ENCODE results near the gene EHD4. TPM values are rescaled to one million over a fixed set of nuclear protein-coding genes. Genes with fewer than 3 reads are reported as not detected.

EHD4 gene
- total RNA-seq, 1 donor from 2014 or later, result 18.8 TPM

DNA sequence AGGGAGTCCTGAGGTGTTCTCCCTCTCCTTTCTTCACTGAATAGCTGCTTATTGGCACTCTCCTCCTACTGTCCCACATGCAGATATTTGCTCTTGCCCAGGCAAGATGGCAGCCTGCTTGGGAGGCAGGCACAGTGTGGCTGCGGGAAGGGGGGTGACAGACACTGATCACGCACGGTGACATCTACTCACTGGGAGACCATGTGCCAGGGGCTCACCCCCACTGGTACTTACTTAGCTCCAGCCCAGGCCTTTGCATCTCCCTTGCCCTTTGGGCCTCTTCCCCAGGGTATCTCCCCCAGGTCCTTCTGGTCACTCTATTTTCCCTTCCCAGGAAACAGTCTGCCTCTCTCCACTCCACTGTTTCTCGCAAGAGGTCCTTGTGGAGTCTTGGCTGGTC lies 42.0 kb upstream of the EHD4 start:
- DNase-seq (ENCODE audit: extremely low spot score, unreplicated experiment), result no peak
- Mint-ChIP-seq H3K9me3 (no peaks in the 10 kb centered on the region), H3K4me1 (ENCODE audit: unreplicated experiment) (peaks cover 6% of the 10 kb centered on the region), H3K4me3 (no peak overlapping the region), H3K27me3 (peaks cover 13% of the 10 kb centered on the region), H3K36me3 (no peaks in the 10 kb centered on the region), H3K27ac (no peak overlapping the region)
- TF ChIP-seq, protein P1, sequence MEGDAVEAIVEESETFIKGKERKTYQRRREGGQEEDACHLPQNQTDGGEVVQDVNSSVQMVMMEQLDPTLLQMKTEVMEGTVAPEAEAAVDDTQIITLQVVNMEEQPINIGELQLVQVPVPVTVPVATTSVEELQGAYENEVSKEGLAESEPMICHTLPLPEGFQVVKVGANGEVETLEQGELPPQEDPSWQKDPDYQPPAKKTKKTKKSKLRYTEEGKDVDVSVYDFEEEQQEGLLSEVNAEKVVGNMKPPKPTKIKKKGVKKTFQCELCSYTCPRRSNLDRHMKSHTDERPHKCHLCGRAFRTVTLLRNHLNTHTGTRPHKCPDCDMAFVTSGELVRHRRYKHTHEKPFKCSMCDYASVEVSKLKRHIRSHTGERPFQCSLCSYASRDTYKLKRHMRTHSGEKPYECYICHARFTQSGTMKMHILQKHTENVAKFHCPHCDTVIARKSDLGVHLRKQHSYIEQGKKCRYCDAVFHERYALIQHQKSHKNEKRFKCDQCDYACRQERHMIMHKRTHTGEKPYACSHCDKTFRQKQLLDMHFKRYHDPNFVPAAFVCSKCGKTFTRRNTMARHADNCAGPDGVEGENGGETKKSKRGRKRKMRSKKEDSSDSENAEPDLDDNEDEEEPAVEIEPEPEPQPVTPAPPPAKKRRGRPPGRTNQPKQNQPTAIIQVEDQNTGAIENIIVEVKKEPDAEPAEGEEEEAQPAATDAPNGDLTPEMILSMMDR (conservative IDR thresholded peaks at IDR 0.05), result no peak

DNA sequence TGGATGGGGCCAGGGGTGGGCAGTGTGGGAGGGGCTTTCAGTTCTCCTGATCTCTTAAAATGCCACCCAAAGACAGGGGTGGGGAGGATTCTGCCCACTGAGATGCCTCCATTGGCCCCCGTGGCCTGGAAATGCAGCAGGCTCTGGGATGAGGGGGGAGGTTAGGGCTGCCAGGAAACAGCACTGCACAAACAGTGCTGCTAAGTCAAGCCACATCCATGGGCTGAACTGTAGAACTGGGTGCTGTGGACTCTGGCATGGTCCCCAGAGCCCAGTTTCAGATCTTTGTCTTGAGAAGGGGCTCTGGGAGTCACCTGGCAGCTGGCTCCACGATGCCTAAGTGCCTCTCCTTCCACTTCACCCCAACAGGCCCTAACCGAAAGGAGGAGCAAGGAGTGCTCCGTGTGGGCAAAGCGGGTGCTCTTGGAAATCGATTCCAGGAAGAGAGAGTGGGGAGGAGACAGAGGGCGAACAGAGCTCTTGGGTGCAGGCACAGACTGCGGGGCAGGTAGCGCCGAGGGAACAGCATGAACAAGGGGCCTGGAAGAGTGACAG lies 40.6 kb upstream of the EHD4 start:
- Mint-ChIP-seq H3K27me3 (peaks cover 13% of the 10 kb centered on the region), H3K36me3 (no peaks in the 10 kb centered on the region), H3K4me1 (ENCODE audit: unreplicated experiment) (peaks cover 6% of the 10 kb centered on the region), H3K9me3 (no peaks in the 10 kb centered on the region), H3K4me3 (no peak overlapping the region), H3K27ac (no peak overlapping the region)
- DNase-seq (ENCODE audit: extremely low spot score, unreplicated experiment), result no peak
- TF ChIP-seq, protein P1 (conservative IDR thresholded peaks at IDR 0.05), result no peak

DNA sequence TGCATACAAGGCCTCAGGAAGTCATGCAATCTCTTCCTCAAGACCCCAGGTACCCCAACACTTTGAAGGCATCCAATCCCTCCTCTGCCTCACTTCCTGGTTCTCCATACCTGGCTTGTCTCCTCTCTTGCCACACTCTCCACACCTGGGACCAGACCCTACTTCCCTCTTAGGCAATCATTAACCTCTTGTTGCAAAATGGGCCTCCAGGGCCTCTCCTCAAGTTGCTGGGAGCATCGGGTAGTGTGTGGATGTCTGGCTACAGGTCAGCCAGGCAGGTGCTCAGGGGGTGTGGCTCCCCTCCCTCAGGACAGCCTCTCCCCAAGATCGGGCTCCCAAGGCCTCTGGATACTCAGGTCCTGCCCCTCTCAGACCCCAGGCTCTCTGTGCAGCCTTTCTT lies 39.9 kb upstream of the EHD4 start:
- Mint-ChIP-seq H3K36me3 (no peaks in the 10 kb centered on the region), H3K27me3 (peaks cover 10% of the 10 kb centered on the region), H3K9me3 (no peaks in the 10 kb centered on the region), H3K4me3 (no peak overlapping the region), H3K27ac (peak overlapping the region; percentile 47), H3K4me1 (ENCODE audit: unreplicated experiment) (peaks cover 6% of the 10 kb centered on the region)
- no peak for DNase-seq (ENCODE audit: extremely low spot score, unreplicated experiment)
- TF ChIP-seq, protein P1 (conservative IDR thresholded peaks at IDR 0.05), result no peak

DNA sequence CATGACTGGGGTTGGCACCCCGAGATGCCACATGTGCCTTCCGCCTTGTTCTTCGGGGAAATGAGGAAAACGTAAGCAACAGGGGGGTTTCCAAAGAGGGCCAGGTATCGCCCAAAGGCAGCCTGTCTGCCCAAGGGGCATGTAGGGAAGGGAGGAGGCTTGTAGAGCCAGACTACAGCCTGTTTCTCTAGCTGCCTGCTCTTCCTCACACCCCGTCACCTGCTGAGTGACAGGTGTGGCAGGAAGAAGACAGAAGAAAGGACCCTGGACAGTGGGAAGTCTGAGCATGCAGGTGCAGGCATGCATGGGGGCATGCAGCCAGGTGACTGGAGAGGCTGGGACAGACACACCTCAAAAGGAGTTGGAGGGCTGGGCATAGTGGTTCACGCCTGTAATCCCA lies 38.7 kb upstream of the EHD4 start:
- no peak for DNase-seq (ENCODE audit: extremely low spot score, unreplicated experiment)
- Mint-ChIP-seq H3K27ac (peak overlapping the region; percentile 54), H3K4me1 (ENCODE audit: unreplicated experiment) (peaks cover 6% of the 10 kb centered on the region), H3K36me3 (no peaks in the 10 kb centered on the region), H3K4me3 (no peak overlapping the region), H3K9me3 (no peaks in the 10 kb centered on the region), H3K27me3 (peaks cover 12% of the 10 kb centered on the region)
- TF ChIP-seq, protein P1 (conservative IDR thresholded peaks at IDR 0.05), result no peak

DNA sequence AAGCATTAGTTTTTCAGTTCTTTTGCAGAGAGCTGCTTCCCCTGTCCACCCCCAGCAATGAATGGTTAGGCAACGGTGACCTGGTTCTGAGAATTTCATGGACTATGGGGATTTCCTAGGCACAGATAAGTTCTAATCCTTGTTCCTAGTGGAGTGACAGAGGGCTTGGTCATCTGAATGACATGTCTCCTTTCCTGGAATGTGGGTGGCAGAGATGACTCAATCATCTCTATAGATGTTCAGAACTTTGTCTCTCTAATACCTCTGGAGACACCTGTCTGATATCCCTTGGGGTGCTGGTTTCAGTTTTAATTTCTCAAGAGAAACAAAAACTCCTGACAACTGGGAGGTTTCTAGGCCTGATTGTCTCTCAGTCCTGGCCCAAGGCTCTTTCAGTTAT lies 38.1 kb upstream of the EHD4 start:
- no peaks in the 10 kb centered on the region for H3K9me3 Mint-ChIP-seq
- H3K4me1 Mint-ChIP-seq (ENCODE audit: unreplicated experiment), result peaks cover 6% of the 10 kb centered on the region
- no peaks in the 10 kb centered on the region for H3K36me3 Mint-ChIP-seq
- H3K27me3 Mint-ChIP-seq, result peaks cover 12% of the 10 kb centered on the region
- no peak for DNase-seq (ENCODE audit: extremely low spot score, unreplicated experiment)
- H3K4me3 Mint-ChIP-seq, result no peak overlapping the region
- TF ChIP-seq, protein P1 (conservative IDR thresholded peaks at IDR 0.05), result no peak
- H3K27ac Mint-ChIP-seq, result peak overlapping the region; percentile 54

DNA sequence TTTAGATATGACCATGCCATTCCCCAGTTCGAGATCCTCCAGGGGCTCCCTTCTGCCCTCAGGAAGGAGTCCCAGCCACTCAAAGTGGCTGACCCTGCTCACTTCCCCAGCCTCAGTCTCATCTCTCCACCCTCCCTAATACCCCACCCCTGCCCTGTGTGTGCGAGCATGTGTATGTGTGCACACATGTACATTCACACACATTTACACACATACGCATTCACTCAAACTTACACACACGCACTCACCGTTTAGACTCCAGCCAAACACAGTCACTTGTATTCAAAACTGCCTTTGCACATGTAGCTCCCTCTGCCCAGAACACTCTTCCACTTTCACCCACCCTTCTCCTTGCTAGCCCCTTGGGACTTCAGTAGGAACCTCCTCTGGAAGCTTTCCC lies 37.1 kb upstream of the EHD4 start:
- Mint-ChIP-seq H3K36me3 (no peaks in the 10 kb centered on the region), H3K4me1 (ENCODE audit: unreplicated experiment) (peaks cover 6% of the 10 kb centered on the region), H3K27me3 (peaks cover 12% of the 10 kb centered on the region), H3K4me3 (no peak overlapping the region), H3K9me3 (no peaks in the 10 kb centered on the region), H3K27ac (no peak overlapping the region)
- no peak for DNase-seq (ENCODE audit: extremely low spot score, unreplicated experiment)
- TF ChIP-seq, protein P1 (conservative IDR thresholded peaks at IDR 0.05), result no peak

All from type B pancreatic cell (in vitro differentiated cells).